GM12892 (cell line): ENCODE results near the gene PIP5KL1.

Experiments
- POLR2A ChIP-seq: IDR thresholded peaks from 2 replicates; pipeline ENCODE4 v1.6.1; 2011; ENCODE audit warnings: low read depth, low read length, control low read depth
- POLR2AphosphoS5 ChIP-seq: IDR thresholded peaks from 2 replicates; pipeline ENCODE4 v1.6.1; 2011; ENCODE audit warnings: low read depth, low read length, control low read depth
- TAF1 ChIP-seq: IDR thresholded peaks from 2 replicates; pipeline ENCODE4 v1.6.1; 2011; ENCODE audit warnings: low read depth, mild to moderate bottlenecking, control low read depth, low read length, borderline replicate concordance

DNA sequence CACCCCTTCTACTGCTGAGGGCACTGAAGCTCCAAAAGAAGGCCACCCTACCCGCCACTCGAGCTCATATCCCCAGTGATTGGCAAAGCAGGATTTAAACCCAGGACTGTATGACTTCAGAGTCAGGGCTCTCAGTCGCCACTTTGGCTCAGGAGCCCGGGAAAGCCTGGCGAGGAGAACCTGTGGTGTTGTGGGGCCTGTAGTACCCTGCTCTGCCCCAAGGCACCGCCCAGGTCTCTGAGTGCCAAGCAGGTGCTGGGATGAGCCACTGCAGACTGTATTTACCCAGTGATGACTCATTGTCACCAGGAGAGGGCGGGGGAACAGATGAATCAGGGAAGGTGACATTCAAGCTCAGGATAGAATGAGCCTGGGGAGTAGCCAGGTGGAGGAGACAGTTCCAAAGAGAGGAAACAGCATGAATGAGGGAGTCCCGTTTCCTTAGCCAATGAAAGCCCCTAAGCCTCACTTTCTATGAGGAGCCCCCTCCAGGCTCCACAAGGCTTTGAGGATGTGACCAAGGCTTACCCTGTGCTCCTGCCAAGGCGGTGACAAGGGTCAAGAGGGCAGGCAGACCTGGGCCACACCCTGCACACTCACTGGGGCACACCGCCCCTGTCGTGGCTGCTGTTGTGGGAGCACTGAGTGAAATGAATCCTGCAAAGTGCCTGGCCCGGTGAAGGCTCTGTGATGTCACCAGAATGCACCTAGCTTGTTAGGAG is 24.9 kb upstream of the PIP5KL1 start:
- no peak for TF ChIP-seq POLR2AphosphoS5
- no peak for TF ChIP-seq POLR2A
- no peak for TF ChIP-seq TAF1
